Activated CD4-positive, alpha-beta T cell treated with anti-CD3 and anti-CD28 coated beads, Interleukin-2, amount 50 U/mL, for 48 hours (primary cell): ENCODE data around the gene LRRC1.

Experiments used
- DNase-seq, 2 experiments: peaks; one replicate each; pipeline ENCODE4 v3.0.0-alpha.2; 2020

Gene LRRC1

DNA sequence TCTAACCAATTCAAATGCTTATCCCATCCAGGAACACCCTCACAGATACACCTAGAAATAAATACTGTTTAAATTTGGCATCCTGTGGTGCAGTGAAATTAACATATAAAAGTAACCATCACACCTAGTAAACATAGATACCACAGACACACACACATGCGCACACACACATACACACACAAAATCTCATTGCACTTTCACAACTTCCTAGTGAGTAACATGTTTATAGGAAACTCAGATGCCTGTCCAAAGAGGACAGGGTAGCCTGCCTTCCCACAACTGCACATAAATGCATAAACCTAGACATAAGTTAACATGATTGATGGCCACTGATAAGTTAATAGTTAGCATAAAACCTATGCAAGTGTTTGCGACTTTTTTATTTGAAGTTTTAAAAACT lies 56.8 kb downstream of the LRRC1 start:
- DNase-seq, result no peak

DNA sequence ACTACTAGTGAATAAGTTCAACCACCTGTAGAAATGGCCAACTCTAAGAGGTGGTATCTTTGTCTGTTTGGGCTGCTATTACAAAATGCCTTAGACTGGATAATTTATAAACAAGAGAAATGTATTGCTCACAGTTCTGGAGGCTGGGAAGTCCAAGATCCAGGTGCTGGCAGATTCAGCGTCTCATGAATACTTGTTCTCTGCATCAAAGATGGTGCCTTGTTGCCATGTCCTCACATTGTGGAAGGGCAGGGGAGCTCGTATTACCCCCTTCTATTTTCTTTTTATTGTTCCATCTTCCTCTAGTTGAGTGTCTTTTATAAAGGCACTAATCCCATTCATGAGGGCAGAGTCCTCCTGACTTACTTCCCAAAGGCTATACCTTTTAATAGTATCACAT lies 58.0 kb downstream of the LRRC1 start:
- DNase-seq, result no peak

DNA sequence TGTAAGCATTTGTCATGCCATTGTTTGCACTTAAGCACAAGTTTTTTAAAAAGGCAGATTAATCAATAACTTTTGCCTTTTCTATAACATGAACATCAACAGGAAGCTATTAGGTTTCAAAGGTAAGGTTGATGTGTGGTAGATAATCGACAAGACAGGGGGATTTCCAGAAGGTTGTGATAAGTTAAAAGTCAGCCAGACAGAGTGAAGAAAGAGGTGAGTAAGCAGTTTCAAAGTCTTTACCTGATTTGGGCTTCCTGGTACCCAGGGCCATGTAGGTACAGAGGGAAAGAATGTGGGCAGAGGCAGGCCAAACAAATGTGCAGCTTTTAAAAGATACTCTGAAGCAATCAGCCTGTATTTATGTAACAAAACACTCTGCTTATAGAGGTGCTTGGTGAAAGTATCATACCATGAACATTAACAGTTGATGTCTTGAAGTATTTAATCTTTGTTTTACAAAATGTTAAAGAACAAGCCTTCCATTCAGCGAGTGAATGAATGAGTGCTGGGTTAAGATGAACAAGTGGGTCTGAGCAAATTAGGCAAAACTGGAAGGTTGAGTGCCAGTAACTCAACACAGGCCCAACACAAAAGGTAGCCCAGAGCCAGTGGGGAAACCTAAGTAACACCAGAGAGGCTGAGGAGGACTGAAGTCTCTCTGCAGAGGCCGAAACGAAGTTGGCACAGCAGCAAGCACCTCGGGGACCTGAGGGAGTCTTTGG lies 60.2 kb downstream of the LRRC1 start:
- DNase-seq, result no peak

DNA sequence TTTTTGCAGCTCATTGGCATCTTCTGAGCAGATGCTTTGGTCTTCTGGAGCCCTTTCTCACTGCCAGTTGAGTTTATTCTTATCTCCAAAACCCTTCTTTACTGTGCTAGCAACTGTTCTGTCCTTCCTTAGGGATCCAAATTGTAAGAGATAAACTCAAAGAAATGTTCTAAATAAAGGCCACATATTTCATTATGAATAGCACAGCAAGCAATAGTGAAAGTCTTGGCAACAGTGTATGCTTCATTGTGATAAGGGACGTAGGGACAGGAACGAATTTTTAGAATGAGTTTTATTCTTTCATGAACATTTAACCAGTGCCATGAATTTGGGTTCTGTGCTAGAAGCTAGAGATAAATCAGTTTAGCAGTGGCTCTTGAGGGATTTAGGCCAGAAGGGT lies 61.1 kb downstream of the LRRC1 start:
- no peak for DNase-seq

DNA sequence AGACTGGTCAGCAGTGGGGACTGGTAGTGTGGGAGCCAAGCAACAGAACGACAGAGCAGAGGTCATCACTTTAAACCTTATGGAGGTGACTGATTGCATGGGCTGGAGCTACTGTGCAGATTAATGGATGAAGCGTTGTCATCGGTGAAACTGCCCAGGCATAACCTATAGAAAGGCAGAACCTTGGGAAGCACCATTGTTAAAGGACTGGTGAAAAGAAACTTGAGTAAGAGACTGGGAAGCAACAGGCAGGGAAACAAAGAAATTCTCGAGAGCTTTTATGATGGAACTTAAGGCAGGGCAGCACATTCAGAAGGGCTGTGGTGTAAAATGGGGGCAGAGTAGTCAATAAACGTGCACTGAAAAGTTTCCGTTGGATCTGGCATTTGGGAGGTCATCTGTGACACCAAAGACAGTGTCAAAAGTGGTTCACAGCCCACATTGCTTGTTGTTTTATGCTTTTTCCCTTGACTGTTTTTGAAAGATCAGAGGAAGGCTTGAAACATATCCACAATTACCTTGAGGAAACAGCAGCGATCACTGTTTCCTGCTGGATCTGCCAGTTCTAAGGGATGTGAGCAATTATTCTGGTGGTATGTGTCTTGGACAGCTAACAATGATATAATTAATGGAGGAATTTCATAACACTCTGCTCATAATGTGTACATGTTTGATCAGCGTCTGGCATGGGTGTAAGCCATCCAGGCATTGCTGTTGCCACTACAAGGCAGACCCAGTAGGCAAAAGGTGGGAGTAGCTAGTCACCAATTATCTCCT lies 62.7 kb downstream of the LRRC1 start:
- no peak for DNase-seq

DNA sequence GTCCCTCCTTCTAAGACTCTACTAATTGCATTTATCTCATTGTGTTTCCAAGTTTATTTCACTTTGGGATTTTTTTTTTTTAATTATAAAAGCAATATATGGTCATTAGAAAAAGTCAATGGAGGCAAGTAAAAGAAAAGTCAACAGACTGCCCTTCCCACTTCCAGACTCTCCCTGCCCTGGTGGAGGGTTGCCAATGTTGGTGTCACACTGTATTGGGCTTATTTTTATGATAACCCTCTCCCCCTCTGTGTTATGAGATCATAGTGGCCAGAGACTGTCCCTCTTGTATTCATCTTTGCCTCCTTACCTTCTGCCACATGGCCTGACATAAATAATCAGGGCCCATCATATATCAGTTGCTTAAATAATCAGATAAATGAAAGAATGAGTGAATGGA lies 63.4 kb downstream of the LRRC1 start:
- DNase-seq, result no peak

DNA sequence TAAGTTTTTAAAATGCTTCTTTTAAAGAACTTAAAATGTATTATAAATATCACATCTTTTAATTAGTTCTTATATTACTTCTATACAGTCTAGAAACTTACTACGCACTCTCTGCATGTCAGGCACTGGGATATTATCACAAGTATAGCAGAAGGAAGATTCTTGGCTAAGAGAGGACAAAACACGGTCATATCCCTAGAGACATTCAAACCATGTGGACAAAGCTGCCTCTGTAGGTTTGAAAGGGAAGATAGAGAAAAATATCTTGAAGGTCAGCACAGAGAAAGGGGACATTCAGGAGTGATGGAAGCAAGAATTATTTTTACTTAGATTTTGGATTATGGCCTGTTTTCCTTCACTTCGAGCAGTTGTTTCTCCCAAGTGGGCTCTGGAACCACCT lies 64.1 kb downstream of the LRRC1 start:
- DNase-seq, result no peak

DNA sequence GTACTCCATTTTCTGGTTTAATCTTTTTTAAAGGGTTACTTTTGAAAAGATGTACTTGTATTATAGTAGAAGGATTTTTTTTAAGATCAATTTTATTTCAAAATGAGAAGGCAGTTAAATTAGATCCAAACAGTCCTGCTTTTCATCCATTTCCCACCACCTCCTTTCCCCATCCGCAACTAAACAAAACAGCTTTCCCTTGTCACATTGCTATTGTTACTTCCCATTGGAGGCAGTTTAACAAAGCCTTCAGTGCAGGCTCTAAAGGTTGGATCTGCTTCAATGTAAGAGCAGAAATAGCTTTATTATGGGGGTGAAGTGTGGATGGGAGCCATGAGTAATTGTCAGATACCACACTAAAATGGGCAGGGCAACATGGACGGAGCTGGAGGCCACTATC lies 65.7 kb downstream of the LRRC1 start:
- DNase-seq, result no peak

DNA sequence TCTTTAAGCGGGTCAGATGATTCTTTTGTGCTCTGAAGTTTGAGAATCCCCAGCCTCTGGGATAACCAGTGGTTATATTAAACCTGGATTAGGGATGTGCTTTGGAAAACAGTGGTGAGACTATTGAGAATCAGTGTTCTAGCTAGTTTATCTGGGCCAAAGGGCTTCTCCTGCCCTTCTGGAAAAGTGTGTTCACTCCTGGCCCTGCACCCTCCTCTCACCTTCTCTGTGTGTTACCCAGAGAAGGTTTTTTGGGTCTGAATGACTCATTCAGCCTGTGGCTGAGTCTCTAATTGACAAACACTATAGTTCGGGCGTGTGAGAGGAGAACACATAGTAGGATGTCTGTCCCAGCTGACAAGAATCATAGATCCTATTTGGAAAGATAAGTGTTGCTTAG lies 66.7 kb downstream of the LRRC1 start:
- DNase-seq, result no peak

DNA sequence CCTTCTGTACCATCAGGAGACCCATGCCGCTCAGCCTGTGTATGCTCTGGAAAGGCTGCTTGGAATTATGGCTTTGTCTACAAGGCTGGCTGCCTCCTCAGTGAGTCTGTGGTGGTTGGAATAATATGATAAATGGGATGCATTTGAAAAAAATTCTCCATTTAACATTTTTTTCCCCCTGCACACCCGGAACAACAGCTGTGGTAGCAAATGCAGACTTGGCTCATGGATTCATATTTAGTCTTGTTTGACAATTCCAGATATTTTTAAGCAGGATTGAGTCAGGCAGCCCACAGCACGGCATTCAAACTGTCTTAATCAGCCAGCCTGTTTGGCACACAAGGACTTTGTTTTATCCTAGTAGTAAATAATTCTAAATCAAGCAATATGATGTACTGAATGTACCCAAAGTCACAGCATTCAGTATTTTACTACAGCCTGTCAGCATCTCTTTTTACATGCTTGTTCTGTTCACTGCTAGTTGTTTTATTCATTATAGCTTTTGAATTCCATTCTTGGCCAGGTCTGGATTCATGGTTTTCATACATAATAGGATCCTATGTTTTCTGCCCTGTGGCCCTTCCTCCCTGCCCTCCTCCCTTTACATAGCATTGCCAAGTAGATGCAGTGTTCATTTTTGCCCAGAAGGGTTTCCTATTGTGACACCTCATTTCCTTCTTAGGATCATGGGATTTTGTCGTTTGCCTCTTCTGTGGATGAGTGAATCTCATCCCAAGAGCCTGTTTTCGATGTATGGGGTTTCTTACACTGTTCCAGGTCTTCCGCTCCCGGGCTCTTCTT lies 68.1 kb downstream of the LRRC1 start:
- DNase-seq, result no peak

DNA sequence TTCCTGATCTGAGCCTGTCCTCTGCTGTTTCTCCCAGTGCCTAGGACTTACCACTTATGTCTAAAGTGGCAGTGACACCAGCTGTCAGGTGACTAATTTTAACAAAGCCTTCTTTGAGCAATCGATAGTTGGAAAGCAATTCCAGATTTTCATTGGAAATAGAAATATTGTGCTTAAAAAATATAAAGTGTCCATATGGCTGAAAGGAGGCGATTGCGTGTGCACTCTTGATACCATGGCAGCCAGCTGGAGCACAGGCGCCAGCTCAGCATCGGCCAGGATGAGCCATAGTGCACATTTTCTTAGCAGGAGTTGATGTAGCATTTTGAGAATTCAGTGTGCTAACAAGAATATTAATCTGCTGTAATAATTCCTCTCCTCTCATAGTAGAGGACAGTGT lies 70.0 kb downstream of the LRRC1 start:
- DNase-seq, result no peak

DNA sequence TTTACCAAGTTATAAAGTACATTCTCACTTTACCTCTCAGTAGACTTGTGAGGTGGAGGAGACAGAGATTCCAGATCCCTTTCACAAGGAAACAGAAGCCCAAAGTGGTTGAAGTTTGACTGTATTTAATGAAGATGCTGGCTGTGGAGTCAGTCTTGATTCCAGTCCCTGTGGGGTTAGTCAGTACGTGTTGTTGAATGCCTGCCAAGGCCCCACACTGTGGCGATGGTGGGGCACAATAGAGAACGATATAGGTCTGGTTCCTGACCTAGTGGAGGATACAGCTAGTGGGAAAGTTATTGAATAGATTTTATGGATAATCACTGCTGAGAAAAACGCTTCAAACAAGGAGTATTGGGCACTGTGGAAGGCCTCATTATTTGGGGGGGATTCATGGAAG lies 71.4 kb downstream of the LRRC1 start:
- DNase-seq, result no peak

DNA sequence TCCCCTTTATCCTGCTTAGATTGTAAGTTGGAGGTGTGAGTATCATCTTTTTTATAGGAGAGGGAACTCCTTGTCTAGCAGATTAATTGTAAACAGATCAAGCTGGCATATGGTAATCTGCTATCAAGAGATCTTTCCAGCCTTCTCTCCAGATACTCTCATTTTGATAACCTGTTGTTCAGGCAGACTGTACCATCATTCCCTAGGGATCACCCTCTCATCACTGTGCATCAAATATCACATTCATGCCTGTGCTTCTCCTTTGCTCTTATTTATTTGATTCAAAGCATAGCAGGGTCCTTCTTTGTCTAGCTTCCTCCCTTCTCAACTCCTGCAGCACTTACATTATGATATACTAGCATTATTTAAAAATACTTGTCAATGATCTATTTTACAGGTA lies 73.8 kb downstream of the LRRC1 start:
- DNase-seq, result no peak

DNA sequence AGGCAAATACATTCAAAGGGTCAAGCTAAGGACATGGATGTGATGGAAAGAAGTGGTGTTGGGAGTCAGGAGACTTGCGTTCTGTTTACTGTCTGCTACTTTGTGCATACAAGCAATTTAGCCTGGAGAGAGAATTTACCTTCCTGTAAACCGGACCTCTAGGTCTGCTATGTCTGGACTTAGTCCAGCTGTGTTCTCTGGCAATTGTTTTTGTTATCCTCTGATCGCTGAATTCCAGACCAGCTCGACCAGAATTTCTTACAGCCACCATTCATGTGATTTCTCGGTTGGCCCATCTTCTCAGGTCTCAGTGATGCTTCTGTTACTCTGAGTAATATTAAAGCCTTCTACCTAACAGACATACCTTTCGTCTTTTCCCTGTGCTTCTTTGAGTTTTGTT lies 75.2 kb downstream of the LRRC1 start:
- no peak for DNase-seq

DNA sequence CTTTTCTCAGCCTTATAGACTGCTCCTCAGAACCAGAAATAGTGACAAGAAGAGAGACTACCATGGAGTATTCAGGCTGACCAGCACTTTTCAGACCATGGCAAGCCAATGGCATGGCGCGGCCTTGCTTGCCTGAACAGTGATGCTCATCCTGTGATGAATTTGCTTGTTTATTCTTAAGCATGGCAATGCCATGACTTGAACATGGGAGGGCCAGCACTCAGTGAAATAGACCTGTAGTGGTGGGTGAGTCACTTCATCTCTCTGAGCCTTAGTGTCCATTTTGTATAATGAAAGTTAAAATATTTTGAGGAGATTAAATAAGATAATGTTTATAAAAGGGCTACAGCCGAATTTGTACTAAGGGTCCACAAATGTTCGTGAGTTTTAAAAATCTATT lies 79.1 kb downstream of the LRRC1 start:
- no peak for DNase-seq

DNA sequence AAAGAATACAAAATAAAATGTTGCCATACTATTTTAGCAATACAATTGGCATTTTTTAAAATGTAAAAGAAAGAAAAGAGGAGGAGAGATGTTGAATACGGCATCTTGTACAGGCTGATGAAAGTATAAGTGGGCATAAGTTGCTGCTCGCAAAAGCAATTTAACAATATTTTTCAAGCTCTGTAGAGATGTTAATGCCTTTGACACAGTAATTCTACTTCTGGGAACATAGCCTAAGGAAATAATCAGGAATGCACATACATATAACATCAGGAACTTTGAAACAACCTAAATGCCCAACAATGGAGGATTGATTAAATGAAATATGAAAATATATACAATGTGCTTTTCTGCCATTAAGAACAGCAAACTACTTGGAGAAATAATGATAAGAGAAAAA lies 80.2 kb downstream of the LRRC1 start:
- DNase-seq, result no peak

DNA sequence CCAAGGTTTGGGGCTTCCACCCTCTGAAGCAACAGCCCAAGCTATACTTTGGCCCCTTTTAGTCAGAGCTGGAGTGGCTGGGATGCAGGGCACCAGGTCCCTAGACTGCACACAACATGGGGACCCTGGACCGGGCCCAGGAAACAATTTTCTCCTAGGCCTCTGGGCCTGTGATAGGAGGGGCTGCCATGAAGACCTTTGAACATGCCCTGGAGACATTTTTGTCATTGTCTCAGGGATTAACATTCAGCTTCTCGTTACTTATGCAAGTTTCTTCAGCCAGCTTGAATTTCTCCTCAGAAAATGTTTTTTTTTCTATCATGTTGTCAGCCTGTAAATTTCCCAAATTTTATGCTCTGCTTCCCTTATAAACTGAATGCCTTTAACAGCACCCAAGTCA lies 82.3 kb downstream of the LRRC1 start:
- DNase-seq, result no peak

DNA sequence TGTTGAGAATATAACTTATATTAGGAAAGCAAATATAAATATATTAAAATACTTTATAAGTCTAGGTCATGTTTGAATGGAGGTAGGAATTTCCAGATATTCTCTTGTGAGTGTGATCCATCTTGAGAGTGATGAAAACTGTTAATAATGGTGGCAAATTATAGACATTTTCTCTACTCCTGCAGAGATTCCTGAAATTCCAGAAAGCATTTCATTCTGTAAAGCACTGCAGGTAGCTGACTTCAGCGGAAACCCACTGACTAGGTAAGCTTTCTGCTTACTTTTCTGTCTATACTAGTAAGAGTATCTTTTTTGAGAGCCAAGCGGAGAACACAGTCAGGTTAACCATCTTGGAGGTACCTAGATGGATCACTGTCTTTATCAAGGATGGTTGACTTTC lies 84.0 kb downstream of the LRRC1 start:
- DNase-seq, result no peak

DNA sequence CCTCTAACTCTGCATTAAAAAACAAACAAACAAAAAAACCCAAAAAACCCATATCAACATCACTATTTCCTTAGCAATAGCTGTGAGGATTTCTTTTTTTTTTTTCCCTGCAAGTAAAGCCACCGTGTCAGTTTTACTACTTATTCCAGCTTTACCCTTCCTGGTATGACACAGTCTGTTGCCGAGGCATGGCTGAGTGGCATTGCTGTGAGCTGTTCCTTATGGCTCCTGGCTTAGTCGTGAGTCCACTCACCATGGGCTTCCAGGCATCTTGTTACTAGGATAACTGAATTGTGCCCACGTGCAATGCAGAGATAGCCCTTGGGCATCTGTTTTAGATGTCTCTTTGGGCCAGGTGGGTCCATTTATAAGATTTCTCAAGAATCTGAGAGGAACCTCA lies 84.8 kb downstream of the LRRC1 start:
- DNase-seq, result no peak

DNA sequence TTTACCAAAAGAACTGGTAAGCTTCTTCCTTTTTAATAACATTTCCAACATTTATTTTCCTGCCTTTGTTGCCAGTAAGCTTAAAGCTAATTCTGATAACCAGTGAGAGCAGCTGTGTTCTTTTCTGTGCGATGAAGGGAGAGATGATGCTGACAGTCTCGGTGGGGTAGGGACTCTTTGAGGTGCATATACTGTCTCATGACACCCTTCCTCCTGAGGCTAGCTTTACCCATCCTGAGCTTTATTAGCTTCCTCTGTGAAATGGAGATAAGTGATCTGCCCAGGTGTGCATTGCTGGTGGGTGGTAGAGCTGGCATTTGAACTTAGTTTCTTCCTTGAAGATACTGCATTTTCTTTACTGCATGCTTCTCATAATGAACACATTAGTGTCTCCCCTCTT lies 92.5 kb downstream of the LRRC1 start:
- no peak for DNase-seq

DNA sequence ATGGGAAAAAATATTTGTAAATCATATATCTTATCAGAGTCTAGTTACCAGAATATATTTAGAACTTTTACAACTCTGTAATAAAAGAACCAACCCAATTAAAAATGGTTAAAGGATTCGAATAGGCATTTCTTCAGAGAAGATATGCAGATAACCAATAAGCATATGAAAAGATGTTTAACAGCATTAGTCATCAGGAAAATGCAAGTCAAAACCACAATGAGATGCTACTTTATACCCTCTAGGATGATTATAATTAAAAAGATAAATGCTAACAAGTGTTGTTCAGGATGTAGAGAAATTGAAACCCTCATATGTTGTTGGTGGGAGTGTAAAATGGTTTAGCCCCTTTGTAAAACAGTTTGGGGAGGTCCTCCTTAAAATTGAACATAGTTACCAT lies 94.1 kb downstream of the LRRC1 start:
- DNase-seq, result no peak

DNA sequence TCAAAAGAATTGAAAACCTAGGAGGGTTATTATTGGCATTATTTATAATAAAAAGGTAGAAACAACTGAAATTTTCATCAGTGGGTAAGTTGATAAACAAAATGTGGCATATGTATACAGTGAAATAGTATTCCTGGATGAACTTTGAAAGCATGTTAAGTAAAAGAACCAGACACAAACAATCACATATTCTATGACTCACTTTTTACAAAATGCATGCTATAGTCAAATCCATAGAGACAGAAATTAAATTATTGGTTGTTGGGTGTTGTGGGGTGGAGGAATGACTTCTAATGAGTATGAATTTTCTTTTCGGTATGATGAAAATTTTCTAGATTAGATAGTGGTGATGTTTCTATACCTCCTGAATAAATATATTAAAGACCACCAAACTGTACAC lies 94.6 kb downstream of the LRRC1 start:
- no peak for DNase-seq

DNA sequence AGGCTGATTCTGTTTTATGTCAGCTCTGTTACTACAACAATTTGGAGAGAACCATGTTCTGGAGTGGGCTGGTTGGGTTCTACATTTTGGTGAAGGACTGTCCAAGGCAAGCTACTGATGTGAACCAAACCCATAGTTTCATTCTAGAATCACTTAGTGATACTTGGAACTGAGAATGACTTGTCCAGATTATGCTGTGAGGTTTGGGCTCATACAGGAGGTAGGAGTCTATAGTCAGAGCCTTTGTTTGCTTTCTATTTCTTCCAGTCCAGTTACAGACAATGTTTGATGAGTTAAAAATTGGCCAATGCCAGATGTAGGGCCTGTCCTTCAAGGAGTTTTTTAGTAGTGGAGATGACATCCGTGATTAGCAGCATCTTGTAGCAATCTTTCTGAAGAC lies 97.9 kb downstream of the LRRC1 start:
- no peak for DNase-seq

DNA sequence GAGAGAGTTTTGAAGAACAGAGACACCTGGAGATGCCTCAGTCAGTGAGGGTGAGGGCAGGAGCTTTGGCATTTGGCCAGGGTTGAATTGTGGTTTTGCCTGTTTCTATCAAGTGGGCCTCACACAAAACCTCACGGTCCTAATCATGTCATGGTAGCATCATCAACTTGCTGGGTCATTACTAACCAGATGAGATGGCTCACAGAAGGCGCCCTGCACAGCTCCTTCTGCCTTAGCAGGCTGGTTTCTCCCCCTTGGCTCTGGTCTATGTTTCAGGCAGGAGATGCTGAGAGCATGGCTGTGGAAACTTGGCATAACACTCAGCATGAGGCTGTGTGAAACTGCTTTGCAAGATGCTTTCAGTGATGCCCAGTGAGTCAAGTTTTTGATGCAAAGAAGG lies 99.3 kb downstream of the LRRC1 start:
- DNase-seq, result peak; percentile 61 to 71
